Esophagus squamous epithelium (tissue), 4 donors: ENCODE data around the gene ALAS1.

Experiments used
- POLR2A ChIP-seq, 4 donors: fragments of 450-650 bp; IDR thresholded peaks; one replicate each; pipeline ENCODE4 v1.6.1; 2017; ENCODE audit warnings: antibody characterized with exemption in 4 of 4, mild to moderate bottlenecking in 4 of 4, moderate library complexity in 3 of 4
- TF ChIP-seq, protein P1 (sequence below), 6 experiments: fragments of 450-650 bp in 4 of 6; fragments of 200-600 bp in 2 of 6; sonication (generic) in 2 of 6; IDR thresholded peaks; one replicate each; pipeline ENCODE4 v1.5.1; 2016 to 2019; ENCODE audit warnings: antibody characterized with exemption in 6 of 6, mild to moderate bottlenecking in 4 of 6, moderate library complexity in 4 of 6

DNA sequence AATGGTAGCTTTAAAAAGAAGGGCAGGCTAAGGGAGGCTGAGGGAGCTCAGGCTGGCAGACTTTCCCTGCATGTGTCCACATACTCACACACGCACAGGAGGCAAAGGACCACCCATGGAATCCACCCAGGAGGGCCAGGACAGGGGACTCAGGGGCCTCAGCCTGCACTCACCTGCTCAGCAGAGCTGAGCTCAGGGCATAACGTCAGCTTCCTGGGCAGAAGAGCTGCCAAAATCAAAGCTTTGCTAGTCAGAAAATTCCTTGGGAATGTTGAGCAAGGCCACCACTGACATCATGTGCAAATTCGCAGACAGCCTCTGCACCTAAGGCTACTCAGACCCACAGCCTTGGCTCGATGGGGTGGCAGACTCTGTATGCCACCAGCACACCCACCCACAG lies 16.4 kb upstream of the ALAS1 start:
- no peak for TF ChIP-seq POLR2A (IDR thresholded peaks at IDR 0.05)
- TF ChIP-seq, protein P1, sequence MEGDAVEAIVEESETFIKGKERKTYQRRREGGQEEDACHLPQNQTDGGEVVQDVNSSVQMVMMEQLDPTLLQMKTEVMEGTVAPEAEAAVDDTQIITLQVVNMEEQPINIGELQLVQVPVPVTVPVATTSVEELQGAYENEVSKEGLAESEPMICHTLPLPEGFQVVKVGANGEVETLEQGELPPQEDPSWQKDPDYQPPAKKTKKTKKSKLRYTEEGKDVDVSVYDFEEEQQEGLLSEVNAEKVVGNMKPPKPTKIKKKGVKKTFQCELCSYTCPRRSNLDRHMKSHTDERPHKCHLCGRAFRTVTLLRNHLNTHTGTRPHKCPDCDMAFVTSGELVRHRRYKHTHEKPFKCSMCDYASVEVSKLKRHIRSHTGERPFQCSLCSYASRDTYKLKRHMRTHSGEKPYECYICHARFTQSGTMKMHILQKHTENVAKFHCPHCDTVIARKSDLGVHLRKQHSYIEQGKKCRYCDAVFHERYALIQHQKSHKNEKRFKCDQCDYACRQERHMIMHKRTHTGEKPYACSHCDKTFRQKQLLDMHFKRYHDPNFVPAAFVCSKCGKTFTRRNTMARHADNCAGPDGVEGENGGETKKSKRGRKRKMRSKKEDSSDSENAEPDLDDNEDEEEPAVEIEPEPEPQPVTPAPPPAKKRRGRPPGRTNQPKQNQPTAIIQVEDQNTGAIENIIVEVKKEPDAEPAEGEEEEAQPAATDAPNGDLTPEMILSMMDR (IDR thresholded peaks at IDR 0.05): no peak
